HL-60/S4 treated with retinoic acid at 250 ng/mL for 4 days and 3 days (cell line): ENCODE measurements around the gene GABARAP.
"Not testable (repeated sequence)": the region's sequence is repeated elsewhere in the genome, so short reads cannot be mapped to it uniquely, and the experiment has no call there.

Experiments used
- in situ Hi-C: fragments of 300-500 bp; cut with MboI; formaldehyde crosslinking; loops from 2 replicates; pipeline ENCODE4 v1.7.0; 2022; ENCODE audit warnings: low sequenced_read_pairs

Gene GABARAP

DNA sequence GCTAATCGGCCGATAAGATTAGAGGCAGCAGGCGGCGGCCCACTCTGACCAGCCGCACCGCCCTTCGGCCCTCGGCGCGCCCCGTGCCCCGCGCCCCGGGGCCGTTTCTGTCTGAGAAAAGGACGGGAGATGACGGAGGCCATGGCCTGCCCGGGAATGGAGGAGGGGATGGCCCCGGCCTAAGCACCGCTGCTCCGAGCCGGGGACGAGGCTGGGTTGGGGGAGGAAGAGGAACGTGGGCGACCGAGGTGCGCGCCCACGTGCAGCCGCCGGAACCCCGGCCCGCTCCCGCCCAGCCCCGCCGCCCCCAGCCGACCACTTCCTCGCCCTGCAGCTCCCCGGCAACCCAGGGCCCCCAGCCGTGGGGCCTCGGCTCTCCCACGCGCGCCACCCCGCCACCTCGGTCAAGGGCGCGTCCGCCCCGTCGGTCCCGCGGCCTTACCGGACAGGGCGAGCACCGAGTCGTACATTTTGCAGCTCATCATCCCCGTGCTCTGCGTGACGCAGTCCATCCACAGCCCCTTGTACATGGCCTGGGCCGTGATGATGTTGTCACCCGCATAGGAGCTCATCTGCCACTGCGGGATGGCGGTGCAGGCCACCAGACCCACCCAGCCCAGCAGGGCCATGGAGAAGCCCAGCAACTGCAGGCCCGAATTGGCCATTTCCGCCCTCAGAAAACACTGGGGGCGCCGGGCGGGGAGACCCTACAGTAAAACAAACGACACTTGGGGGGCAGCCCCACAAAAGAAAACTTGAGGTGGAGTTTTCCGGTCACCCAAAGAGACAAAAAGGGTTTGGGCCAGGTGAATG is 19.3 kb upstream of the GABARAP start:
- in situ Hi-C loops: no loop called here

DNA sequence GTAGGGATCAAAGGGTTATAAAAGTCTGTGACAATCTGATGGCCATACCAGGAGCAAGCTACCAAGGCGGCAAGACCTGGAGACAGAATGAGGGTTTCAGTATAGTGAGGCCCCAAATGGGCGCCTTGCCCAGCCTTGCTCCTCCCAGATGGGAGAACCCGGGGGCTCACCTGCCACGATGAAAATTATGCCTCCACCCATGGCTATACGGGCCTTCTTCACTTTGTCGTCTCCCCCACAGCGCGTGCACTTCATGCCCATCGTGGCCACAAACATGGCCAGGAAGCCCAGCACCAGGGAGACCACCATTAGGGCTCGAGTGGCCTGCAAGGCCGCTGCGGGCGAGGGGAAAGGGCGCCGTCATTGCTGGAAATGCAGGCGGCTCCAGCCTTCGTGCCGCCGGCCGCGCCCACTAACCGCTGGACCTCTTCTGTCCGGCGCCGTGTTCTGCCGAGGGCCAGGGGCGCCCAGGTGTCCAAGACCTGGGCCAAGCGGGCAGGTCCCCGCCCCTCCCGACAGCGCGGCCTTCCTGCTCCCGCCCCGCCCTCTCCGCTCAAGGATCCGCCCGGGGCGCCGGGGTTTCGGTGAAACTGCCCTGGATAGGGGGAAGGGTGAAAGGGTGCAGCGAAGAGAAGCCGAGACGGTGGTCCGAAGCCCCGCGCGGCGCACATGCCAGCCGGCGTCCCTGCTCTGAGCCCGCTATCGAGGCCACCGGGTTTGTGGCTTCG is 18.6 kb upstream of the GABARAP start:
- in situ Hi-C loops: no loop called here

DNA sequence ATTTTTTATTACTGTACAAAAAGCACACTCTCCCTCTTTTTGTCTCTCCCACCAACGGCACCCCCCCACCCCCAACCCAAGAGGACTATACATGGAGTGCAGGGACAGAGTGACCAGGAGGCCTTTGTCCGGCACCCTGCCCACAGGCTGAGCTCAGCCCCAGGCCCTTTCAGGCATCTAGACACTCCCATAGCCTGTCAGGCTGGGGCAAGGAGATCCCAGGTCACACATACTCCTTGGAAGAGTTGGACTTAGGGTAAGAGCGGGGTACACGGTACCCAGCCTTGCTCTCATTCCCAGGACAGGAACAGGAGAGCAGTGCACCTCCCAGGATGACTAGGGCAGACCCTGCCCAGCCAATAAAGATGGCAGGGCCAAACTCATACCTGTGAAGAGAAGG is 17.9 kb upstream of the GABARAP start:
- in situ Hi-C loops: no loop called here

DNA sequence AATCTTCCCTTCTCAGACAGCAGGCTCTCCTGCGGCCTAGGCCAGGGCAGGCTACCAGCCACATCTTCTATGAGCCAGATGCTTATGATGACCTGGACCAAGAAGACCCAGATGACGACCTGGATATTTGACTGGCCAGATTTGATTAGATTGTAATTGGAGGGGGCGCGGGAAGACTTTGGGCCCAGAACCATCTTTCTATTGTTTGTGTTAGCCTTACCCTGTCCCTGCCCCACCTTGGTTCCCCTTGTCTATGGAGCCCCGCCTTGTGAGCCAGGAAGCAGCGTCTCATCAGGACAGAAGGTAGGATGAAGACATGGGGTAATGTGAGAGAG is 17.3 kb upstream of the GABARAP start:
- in situ Hi-C loops: no loop called here

DNA sequence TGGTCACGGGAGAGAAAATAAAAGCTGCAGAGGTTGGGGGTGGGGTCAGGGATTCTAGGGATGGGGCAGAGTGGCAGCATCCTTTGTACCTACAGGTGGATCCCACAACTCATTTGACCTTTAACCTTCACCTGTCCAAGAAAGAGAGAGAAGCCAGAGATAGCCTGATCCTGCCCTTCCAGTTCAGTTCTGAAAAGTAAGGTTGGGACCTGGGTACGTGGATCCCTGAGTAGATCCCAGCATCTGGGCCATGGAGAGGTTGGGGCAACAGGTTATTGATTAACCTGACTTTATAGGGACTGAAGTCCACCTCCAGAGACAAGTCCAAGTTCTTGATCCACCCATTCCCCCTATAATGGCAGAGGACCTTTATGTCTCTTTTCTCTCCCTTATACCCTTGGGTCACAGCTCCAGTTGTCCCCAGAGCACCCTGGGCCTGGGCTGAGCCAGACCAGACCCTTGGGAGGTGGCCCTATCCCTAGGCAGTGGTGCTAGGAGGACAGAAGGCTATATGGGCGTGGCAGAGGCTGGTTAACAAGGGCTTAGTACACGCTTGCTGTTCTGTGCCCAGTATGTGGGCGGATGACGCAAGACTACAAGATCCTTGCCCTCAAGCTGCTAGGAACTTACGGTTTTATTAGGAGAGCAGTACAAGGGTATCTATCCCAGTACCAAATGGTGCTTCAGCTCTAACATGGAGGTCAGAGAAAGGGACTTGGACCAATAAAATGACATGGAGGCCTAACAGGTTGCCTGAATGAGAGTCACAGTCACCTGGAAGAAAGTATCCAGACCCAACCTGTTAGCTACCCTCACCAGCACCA is 16.7 kb upstream of the GABARAP start:
- in situ Hi-C loops: no loop called here

DNA sequence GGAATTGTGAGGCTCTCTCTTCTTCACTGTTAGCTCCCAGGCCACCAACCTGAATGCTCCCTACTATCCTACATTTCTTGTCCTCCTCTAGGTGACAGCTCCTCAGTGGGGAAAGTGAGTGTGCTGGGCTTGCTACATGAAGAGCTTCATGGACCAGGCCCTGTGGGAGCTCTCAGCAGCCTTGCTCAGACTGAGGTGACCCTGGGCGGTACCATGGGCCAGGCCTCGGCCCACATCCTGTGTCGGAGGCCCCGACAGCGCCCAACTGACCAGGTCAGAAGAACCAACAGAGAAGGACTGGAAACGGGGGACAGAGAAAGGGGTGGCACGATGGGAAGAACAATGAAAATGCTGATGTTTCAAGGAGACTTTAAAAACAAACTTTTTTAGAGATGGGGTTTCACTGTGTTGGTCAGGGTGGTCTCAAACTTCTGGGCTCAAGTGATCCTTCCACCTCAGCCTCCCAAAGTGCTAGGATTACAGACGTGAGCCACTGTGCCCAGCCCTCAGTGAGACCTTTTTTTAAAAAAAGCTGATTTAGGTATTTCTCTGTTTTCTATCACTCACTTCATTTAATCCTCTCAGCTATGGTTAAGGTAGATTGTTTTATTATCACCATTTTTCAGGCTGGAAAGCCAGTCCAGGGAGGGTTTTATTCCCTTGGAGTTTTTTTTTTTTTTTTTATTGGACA is 14.7 kb upstream of the GABARAP start:
- in situ Hi-C loops: no loop called here

DNA sequence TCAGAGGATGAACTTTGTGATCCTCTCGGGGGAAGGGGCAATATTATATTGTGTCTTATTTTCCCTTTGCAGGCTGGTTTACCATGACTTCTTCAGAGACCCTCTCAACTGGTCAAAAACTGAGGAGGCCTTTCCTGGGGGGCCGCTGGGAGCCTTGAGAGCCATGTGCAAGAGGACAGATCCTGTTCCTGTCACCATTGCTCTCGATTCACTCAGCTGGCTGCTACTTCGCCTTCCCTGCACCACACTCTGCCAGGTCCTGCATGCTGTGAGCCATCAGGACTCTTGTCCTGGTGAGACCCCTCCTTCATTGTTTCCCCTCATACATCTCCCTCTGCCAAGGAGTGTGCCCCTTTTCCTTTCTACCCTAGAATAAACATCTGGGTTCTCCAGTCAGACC is 12.3 kb upstream of the GABARAP start:
- in situ Hi-C loops: no loop called here

DNA sequence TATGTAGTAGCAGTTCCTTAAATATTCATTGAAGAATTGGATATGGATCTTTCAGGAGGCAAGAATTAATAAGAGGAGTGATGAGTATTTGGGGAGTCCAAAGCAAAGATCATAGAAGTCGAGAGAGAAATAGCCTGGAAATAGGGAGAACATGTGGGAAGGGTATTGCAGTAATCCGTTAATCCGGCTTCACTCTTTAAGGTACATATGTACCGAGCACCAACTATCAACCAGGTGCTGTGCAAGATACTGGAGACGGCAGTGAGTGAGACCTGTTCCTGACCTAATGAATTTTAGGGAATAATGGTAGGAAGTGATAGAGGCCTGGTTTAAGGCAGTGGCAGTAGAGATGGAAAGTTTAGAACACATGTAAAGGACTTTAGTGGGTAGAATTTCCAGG is 10.8 kb upstream of the GABARAP start:
- in situ Hi-C loops: no loop called here

DNA sequence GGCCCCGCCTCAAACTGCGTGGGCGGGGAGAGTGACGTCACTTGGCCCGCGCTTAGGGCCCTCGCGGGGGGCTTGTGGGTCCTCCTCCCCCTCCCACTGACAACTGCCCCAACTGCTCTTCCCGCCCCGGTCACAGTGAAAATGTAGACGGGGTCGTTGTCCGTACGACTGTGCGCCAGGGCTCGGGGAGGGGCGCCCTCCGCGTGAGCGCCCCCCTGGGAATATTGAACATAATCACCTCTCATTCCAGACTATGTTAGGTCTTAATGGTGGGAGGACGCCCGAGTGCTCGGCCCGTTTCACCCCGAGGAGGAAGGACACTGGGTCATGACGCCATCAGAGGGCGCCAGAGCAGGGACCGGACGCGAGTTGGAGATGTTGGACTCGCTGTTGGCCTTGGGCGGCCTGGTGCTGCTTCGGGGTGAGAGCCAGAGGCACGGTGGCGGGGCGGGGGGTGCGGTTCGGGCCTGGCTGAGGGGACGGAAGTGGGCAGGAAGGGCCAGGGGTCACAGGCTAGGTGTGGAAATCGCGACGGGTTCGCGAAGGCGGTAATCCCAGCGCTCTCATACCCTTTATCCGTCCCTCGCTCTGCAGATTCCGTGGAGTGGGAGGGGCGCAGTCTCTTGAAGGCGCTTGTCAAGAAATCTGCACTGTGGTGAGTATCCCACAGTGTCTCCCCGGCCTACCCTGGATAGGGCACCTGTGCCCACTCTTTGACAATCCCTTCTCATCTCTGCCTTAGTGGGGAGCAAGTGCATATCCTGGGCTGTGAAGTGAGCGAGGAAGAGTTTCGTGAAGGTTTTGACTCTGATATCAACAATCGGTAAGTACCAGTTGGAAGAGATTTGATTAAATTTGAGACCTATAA is 10.2 kb upstream of the GABARAP start, which contains the start of gene ELP5:
TSS of gene ELP5 (plus strand) at position 40 of the 868 bp plus-strand sequence. CDS start at position 376, 336 bp downstream.
- in situ Hi-C loops: no loop called here

DNA sequence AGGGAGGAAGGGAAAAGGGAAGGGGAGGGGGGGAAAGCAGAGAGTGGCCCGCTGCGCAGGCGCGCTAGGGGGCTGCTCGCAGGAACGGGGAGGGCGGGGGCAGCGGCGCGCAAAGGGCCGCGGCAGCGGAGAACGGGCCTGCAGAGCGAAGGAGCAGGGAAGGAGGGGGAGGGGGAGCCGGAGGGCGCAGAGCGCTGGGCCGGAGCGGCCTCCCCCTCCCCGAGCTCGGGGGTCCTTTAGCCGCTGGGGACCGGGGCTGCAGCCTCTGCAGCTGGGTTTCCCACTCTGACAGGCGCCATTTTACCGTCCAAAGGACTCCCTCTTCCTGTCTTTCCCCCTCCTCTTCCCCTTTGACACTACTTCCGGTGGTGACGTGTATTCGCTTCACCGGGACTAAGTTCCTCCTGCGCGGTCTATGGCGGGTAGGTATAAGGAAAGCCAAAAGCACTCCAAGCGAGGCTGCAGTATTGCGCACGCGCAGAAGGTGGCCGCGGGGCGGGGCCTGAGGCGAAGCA is 9.5 kb upstream of the GABARAP start, which contains the start of gene CTDNEP1:
TSS of gene CTDNEP1 (minus strand) at position 74 of the 515 bp plus-strand sequence. CDS start 438 bp downstream, outside the sequence.
- in situ Hi-C loops: no loop called here

DNA sequence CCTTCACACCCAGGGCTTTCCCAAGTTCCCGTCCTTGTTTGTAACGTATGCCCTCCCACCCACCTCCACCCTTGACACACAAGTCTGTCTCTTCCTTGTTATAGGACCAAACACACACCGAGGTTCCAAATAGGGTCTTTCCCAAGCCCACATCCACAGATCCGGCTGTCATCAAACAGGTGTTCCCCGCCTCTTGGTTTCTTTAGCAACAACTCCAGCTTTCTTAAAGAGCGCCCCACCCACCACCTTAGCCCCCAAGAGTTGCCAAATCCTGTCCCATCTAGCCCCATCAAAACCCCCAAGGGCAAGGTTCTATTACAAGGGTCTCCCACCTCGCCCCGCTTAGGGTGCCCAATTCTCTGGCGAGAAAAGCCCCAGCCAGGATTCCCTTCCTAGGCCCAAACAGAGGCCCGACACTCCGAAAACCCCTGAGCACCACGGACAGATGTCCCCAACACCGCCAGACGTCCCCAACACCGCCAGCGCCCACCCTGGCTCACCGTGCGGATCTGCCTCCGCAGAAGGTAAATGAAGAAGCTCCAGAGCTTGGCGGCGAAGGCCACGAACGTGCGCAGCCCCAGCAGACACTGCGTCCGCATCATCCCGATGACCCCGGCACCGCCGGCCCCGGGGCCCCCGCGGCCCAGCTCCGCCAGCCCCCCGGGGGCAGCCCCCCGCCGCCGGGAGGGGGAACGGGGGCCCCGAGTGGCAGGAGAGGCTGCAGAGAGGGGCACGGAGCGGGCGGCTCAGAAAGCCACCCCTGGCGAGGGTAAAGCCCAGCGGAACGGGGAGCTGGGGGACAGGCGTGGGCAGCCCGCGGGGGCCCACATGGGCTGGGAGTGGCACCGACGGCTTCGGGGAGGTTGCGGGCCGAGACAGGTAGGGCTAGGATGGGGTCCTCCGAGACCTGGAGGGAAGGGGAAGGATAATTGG is 8.7 kb upstream of the GABARAP start:
- in situ Hi-C loops: no loop called here

DNA sequence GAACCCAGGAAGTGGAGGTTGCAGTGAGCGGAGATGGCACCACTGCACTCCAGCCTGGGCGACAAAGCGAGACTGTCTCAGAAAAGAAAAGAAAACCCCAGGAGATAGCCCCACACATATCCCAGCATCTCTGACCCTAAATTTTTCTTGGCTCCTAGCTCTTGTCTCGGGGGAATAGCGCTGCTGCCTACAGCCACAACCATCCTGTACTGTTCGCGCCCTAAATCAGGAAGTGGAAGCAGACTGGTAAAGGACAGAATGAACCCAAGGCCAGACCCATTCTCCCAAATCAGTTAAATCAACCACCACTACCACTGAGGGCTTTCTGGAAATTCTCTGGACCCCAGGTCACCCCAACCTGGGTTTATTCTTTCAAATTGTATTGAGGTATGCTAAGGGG is 7.6 kb upstream of the GABARAP start:
- in situ Hi-C loops: no loop called here

DNA sequence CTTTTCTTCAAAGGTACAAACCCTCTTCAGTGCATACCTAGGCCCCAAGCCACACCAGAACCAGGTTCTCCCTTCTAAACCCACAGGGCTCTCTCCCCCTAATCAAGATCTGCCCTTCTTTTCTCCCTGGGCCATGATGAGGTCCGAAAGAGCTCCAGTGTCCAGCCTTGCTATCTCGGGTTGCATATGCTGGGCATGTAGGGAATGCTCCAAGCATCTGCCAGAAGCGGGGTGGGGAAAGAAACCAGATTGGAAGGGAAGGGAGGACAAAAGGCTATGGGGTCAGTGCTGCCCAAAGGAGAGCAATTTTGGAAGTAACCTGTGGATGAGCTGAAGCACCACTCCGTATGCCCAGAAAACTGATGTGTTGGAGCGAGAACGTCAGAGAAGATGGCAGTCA is 7.0 kb upstream of the GABARAP start:
- in situ Hi-C loops: no loop called here

DNA sequence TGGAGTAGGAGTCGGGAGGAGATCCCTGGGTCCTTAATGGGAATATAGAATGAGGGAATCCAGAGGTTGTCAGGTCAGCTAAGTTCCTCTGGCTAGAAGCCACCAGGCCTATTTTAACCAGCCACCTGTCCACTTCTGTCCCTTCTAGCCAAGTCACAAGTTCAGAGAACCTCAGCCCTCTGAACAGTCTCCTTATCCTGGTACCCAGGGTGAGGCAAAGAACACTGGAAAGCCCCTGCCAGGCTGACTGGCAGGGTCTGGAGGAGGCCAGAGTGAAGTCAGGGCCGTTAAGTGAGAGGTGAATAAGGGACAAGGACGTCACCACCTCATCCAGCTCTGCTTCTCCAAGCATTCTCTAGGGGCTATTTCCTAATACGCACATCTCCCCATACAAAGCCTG is 6.5 kb upstream of the GABARAP start:
- in situ Hi-C loops: no loop called here

DNA sequence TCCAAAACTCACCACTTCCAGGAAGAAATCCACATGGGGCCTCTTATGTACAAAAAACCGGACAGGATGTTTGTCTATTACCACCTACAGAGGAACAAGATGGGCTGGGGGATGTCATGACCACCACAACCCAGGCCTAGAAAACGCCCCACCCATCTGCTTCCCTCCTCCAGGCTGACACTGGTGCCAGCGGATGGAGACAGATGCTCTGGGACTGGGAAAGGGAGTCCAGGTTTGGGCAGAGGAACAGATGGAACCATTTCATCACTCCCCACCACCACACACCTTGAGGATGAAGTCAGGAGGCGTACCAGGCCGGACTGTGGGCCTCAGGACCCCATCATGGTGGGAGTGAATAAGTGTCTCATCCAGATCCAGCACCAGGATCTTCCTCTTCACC is 4.5 kb upstream of the GABARAP start:
- in situ Hi-C loops: no loop called here

DNA sequence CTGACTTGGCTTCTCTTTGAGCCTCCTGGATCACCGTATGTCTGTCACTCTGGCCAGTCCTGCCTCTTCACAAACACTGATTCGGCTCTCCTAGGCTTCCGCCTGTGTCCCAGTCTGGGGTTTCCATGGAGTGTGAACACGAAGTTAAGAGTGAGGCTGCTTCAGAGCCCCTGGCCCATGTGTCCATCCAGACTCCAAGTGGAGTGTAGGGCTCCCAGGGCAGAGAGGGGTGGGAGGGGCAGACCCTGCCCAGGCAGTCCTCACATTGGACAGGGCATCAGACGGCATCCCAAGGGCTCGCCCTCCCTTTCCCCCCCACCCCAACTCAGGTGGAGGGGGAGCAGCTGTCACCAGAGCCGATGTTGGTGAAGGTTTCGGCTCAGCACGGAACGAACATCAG is 1.6 kb upstream of the GABARAP start:
- in situ Hi-C loops: not testable (repeated sequence)

DNA sequence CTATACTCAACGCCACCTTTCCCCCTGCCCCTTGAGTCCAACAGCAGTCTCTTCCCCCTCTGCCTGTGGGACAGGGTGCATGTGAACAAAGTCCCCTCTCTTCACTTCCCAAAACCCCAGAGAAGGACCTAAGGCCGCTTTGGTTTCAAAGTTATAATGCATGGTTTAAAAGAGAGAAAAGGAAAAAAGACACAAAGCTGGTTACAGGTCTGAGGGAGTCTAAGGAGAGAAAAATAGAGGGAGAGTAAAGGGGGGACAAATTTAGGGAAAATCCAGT is 1.1 kb upstream of the GABARAP start:
- in situ Hi-C loops: no loop called here

DNA sequence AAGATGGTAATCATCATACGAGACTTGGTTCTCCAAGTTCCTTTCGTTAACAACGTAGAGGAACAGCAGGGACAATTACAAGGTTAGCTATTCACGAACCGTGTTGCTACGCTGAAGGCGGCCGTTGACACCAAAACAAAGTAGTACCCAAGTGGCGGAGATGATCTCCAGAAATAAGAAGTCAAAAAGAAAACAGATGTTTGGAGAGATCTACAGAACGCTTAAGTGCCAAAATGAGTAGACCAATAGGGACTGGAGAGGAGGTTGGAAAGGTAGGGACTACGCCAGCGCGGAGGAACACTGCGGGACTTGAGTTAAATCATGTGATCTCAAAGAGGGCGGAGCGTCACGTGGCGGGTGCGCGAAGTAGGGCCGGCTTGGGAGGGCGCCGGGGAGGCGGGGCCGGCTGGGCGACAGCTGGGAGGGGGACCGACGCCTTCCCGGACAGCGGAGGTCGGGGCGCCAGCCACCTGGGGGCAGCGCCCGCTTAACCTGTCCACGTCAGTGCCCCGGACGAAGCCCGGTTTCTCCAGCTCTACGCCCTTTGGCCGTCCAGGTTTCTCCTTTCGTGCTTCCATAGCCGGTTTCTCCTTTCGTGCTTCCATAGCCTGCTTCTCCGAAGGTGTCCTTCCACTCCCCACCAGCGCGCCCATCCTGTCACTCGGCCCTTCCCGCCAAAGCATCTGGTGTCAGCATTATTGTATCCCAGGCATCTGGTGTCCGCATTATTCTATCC is 636 bp upstream of the GABARAP start:
- in situ Hi-C loops: no loop called here
